Activated CD8-positive, alpha-beta memory T cell treated with anti-CD3 and anti-CD28 coated beads for 4 hours (primary cell): ENCODE results near the gene PRADC1.

ENCODE experiments used
- DNase-seq, 2 donors: peaks; one replicate each; pipeline ENCODE4 v3.0.0-alpha.2; 2020; ENCODE audit warnings: low read depth in 2 of 2

PRADC1 gene

GRCh38 chr2:73258913-73259215 is 25.8 kb upstream of the PRADC1 start:
- no peak for DNase-seq

GRCh38 chr2:73258186-73258912 is 25.3 kb upstream of the PRADC1 start:
- no peak for DNase-seq

GRCh38 chr2:73257425-73258125 is 24.5 kb upstream of the PRADC1 start:
- DNase-seq, result no peak

GRCh38 chr2:73257021-73257420 is 24.0 kb upstream of the PRADC1 start:
- no peak for DNase-seq

GRCh38 chr2:73256618-73256922 is 23.5 kb upstream of the PRADC1 start:
- no peak for DNase-seq

GRCh38 chr2:73255907-73256617 is 23.0 kb upstream of the PRADC1 start:
- DNase-seq, result no peak

- DNase-seq, result no peak
Measured at GRCh38 chr2:73255007-73255644, 22.1 kb upstream of the PRADC1 start.

GRCh38 chr2:73254343-73255006 is 21.4 kb upstream of the PRADC1 start:
- no peak for DNase-seq

- no peak for DNase-seq
Measured at GRCh38 chr2:73253901-73254300, 20.9 kb upstream of the PRADC1 start.

- DNase-seq, result no peak
Measured at GRCh38 chr2:73253400-73253799, 20.4 kb upstream of the PRADC1 start.

- DNase-seq, result no peak
Measured at GRCh38 chr2:73252238-73253027, 19.4 kb upstream of the PRADC1 start.

GRCh38 chr2:73250872-73251846 is 18.1 kb upstream of the PRADC1 start:
- DNase-seq, result no peak

- DNase-seq, result no peak
Measured at GRCh38 chr2:73249636-73250035, 16.6 kb upstream of the PRADC1 start.

GRCh38 chr2:73246850-73247249 is 13.8 kb upstream of the PRADC1 start:
- no peak for DNase-seq

- DNase-seq, result no peak
Measured at GRCh38 chr2:73244580-73244979, 11.5 kb upstream of the PRADC1 start.

- DNase-seq, result no peak
Measured at GRCh38 chr2:73243884-73244570, 11.0 kb upstream of the PRADC1 start.

GRCh38 chr2:73239776-73240175 is 6.7 kb upstream of the PRADC1 start:
- no peak for DNase-seq

GRCh38 chr2:73238976-73239375 is 5.9 kb upstream of the PRADC1 start:
- no peak for DNase-seq

- no peak for DNase-seq
Measured at GRCh38 chr2:73238149-73238548, 5.1 kb upstream of the PRADC1 start.

- DNase-seq, result no peak
Measured at GRCh38 chr2:73237168-73237567, 4.1 kb upstream of the PRADC1 start.
